KMS-11 (cell line): ENCODE measurements around the gene FRAS1.

Source experiments
- H2AFZ ChIP-seq: fragments of 200-600 bp; sonication (generic); 2 replicates; pipeline ENCODE4 v1.6.1; 2016; ENCODE audit warnings: antibody characterized with exemption, mixed run types, low read depth
- H3K27ac ChIP-seq: fragments of 200-600 bp; sonication (generic); 2 replicates; pipeline ENCODE4 v1.6.1; 2016; ENCODE audit warnings: mild to moderate bottlenecking, mixed run types
- H3K27me3 ChIP-seq: fragments of 200-600 bp; sonication (generic); 2 replicates; pipeline ENCODE4 v1.6.1; 2017; ENCODE audit warnings: mild to moderate bottlenecking, low read depth, mixed run types, moderate library complexity; ENCODE audit not compliant: insufficient read depth
- H3K36me3 ChIP-seq: fragments of 200-600 bp; sonication (generic); 2 replicates; pipeline ENCODE4 v1.6.1; 2017; ENCODE audit warnings: mild to moderate bottlenecking, mixed run types; ENCODE audit not compliant: insufficient read depth
- H3K4me1 ChIP-seq: fragments of 200-600 bp; sonication (generic); 2 replicates; pipeline ENCODE4 v1.6.1; 2016; ENCODE audit warnings: mild to moderate bottlenecking, low read depth, mixed run types; ENCODE audit not compliant: poor library complexity, severe bottlenecking
- H3K4me2 ChIP-seq: fragments of 200-600 bp; sonication (generic); 2 replicates; pipeline ENCODE4 v1.7.0; 2016; ENCODE audit warnings: mild to moderate bottlenecking, mixed run types
- H3K4me3 ChIP-seq: fragments of 200-600 bp; sonication (generic); IDR thresholded peaks from 2 replicates; pipeline ENCODE4 v1.6.1; 2017; ENCODE audit warnings: low read depth, low read length, mixed read lengths; ENCODE audit not compliant: insufficient read depth
- H3K79me2 ChIP-seq: fragments of 200-600 bp; sonication (generic); 2 replicates; pipeline ENCODE4 v1.6.1; 2016; ENCODE audit warnings: low read depth, mixed run types; ENCODE audit not compliant: insufficient read depth
- H3K9ac ChIP-seq: fragments of 200-600 bp; sonication (generic); 2 replicates; pipeline ENCODE4 v1.6.1; 2016; ENCODE audit warnings: mild to moderate bottlenecking, mixed run types
- H4K20me1 ChIP-seq: fragments of 200-600 bp; sonication (generic); 2 replicates; pipeline ENCODE4 v1.6.1; 2016; ENCODE audit warnings: mild to moderate bottlenecking, mixed run types; ENCODE audit not compliant: insufficient read depth
- TF ChIP-seq, protein P1 (sequence below): fragments of 200-600 bp; sonication (generic); conservative IDR thresholded peaks from 2 replicates; pipeline ENCODE4 v1.6.1; 2017; ENCODE audit warnings: low read depth, mild to moderate bottlenecking, antibody characterized with exemption, low read length, moderate library complexity, mixed read lengths

The FRAS1 gene

DNA sequence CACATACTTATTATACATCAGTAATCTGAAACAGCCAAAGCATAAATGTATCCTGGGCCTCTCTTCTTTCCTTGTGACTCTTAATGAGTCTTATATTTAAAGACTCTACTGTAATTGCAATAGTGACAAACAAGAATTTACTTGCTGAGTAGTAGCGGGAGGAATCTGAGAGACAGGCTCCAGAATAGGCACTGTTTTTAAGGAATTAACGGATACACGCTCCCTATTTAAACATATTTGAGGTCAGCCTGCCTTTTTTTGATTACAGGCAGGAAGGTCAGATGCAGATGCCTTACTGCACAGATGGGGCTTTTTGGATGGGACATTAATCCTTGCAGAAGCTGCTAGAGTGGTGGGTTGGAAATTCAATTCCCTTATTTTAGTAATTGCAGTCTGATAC, 298.2 kb downstream of the FRAS1 start:
- H3K27me3 ChIP-seq, result no peaks in the 10 kb centered on the region
- no peaks in the 10 kb centered on the region for H3K79me2 ChIP-seq
- H4K20me1 ChIP-seq, result no peaks in the 10 kb centered on the region
- TF ChIP-seq, protein P1, sequence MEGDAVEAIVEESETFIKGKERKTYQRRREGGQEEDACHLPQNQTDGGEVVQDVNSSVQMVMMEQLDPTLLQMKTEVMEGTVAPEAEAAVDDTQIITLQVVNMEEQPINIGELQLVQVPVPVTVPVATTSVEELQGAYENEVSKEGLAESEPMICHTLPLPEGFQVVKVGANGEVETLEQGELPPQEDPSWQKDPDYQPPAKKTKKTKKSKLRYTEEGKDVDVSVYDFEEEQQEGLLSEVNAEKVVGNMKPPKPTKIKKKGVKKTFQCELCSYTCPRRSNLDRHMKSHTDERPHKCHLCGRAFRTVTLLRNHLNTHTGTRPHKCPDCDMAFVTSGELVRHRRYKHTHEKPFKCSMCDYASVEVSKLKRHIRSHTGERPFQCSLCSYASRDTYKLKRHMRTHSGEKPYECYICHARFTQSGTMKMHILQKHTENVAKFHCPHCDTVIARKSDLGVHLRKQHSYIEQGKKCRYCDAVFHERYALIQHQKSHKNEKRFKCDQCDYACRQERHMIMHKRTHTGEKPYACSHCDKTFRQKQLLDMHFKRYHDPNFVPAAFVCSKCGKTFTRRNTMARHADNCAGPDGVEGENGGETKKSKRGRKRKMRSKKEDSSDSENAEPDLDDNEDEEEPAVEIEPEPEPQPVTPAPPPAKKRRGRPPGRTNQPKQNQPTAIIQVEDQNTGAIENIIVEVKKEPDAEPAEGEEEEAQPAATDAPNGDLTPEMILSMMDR, result no peak
- H3K36me3 ChIP-seq, result no peaks in the 10 kb centered on the region
- no peak overlapping the region for H3K4me3 ChIP-seq
- no peak overlapping the region for H3K4me2 ChIP-seq
- H3K4me1 ChIP-seq, result no peaks in the 10 kb centered on the region
- no peak overlapping the region for H3K27ac ChIP-seq
- H2AFZ ChIP-seq, result no peak overlapping the region
- no peak overlapping the region for H3K9ac ChIP-seq

DNA sequence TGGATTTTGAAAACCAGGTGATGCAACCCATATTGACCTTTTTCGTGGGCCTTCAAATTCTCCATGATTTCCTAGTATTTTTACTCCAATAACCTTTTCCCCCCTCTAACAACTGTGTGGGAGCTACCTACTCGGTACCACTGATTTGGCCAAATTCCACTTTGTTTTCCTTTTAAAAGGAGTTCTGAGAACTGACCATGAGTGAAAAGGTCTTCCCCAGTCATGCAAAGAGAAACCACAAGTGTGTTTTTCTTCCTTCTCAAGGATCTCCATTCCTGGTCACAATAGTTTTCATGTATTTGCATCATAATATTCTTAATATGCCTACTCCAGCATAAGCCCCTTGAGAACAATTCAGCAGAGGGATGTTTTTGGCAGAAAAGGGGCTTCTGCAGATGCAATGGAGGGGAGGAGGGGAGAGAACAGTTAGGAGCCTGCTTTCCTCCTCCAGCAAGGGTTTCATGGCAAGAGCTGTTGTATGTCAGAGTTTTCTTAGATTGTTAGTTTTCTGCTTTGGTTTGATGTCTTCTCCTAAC, 299.2 kb downstream of the FRAS1 start:
- H3K4me2 ChIP-seq, result no peak overlapping the region

DNA sequence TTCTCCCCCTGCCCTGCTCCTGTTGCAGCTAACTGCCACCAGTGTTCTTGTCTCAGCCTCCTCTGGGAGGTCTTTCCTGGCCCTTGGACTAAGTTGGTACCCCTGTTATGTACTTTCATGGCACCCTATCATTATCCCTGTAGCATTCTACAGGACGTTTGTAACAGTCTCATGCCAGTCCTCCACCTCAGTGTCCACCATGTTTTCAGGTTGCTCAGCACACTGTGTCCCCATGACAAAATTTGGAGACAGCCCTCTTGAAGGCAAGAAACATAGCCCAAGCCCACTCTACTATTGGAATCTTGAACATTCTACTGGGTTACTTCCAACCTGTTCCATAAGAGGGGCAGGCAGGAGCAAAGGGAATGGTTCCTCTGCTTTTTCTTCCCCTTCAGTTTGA, 300.0 kb downstream of the FRAS1 start:
- H3K4me3 ChIP-seq, result no peak overlapping the region
- no peaks in the 10 kb centered on the region for H3K36me3 ChIP-seq
- H3K27ac ChIP-seq, result no peak overlapping the region
- H3K27me3 ChIP-seq, result no peaks in the 10 kb centered on the region
- no peak overlapping the region for H3K4me2 ChIP-seq
- TF ChIP-seq, protein P1, result no peak
- no peak overlapping the region for H2AFZ ChIP-seq
- H4K20me1 ChIP-seq, result no peaks in the 10 kb centered on the region
- H3K79me2 ChIP-seq, result no peaks in the 10 kb centered on the region
- no peaks in the 10 kb centered on the region for H3K4me1 ChIP-seq
- H3K9ac ChIP-seq, result no peak overlapping the region

More for the DNA sequence above, 299.2 kb downstream of the FRAS1 start:
- Histone ChIP-seq H3K4me1 (no peaks in the 10 kb centered on the region), H3K9ac (no peak overlapping the region), H2AFZ (no peak overlapping the region), H4K20me1 (no peaks in the 10 kb centered on the region), H3K27ac (no peak overlapping the region), H3K79me2 (no peaks in the 10 kb centered on the region), H3K4me3 (no peak overlapping the region), H3K36me3 (no peaks in the 10 kb centered on the region), H3K27me3 (no peaks in the 10 kb centered on the region)
- TF ChIP-seq, protein P1, result no peak

DNA sequence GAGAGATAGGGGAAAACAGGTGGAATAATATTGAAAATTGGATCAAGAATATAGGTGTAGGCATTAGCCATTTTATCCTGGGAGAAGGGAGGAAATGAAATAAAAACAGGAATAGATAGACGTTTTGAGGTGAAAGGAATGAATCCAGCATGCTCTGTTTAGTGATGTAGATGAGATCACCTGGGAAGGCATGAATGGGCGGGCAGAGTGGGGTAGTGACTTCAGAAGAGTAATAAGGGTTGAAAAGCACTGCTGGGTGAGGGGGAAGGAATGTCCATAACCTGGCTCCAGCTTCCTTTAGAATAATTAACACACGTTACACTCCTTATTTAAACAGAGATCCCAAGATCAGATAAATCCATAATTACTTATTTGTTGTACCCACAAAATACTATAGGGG, 303.3 kb downstream of the FRAS1 start:
- Histone ChIP-seq H3K27me3 (no peaks in the 10 kb centered on the region), H3K79me2 (no peaks in the 10 kb centered on the region), H3K27ac (no peak overlapping the region), H4K20me1 (no peaks in the 10 kb centered on the region), H3K4me3 (no peak overlapping the region), H2AFZ (no peak overlapping the region), H3K36me3 (no peaks in the 10 kb centered on the region), H3K4me2 (no peak overlapping the region), H3K9ac (no peak overlapping the region), H3K4me1 (no peaks in the 10 kb centered on the region)
- TF ChIP-seq, protein P1, result no peak
